ENCODE data around the gene DOCK6. TPM values are rescaled to one million over a fixed set of nuclear protein-coding genes. Genes with fewer than 3 reads are reported as not detected.

Gene DOCK6
- total RNA-seq, 1 experiment from 2014 or later, result 57.9 TPM

GRCh38 chr19:11239377-11240000 lies 22.8 kb downstream of the DOCK6 start, which contains the start of gene ANGPTL8:
Gene ANGPTL8, plus strand, starts transcription at chr19:11239619. Its CDS starts 19 bp downstream, at chr19:11239638.
- H3T11ph ChIP-seq (ENCODE audit: low read length), result no peak within 1 kb of the TSS
- Mint-ChIP-seq H3K4me3 (no peak within 1 kb of the TSS), H3K36me3 (ENCODE audit: insufficient read depth in 1 of 3, low read depth in 3 of 3) (peaks cover 9 to 45% (median 39%) of the 10 kb centered on the region in 3 experiments), H3K9me3 (no peaks in the 10 kb centered on the region), H3K27me3 (ENCODE audit: low read depth) (peaks cover 3% of the 10 kb centered on the region; the same call in 1 of the 2 replicates), H3K4me1 (peaks cover 5 to 13% of the 10 kb centered on the region in 2 experiments), H3K27ac (no peak within 1 kb of the TSS; a peak in 1 of 7 replicates)
- H4K91ac ChIP-seq (ENCODE audit: insufficient read length, low read depth, low read length), result no peak within 1 kb of the TSS
- DNase-seq, result no peak
- no peaks in the 10 kb centered on the region for H3K27me3 ChIP-seq (ENCODE audit: insufficient read depth, low read length)
- no peak within 1 kb of the TSS for H4K8ac ChIP-seq (replicated peaks; ENCODE audit: insufficient read length, low read depth, low read length)
- no peak within 1 kb of the TSS for H3K9ac ChIP-seq (ENCODE audit: extremely low read depth, insufficient read length, low read length)
- no CpG with 5 or more reads among the region's 23 CpGs for WGBS (ENCODE audit: extremely low coverage, insufficient read length, low lambda C conversion rate)
- no peak within 1 kb of the TSS for H2BK120ac ChIP-seq (ENCODE audit: low read depth, low read length, poor library complexity, severe bottlenecking)
- no peak within 1 kb of the TSS for H3K18ac ChIP-seq (ENCODE audit: insufficient read length, low read depth, low read length)
- no peak within 1 kb of the TSS for H4K5ac ChIP-seq (ENCODE audit: insufficient read length, low read depth, low read length)
- H3K23ac ChIP-seq (ENCODE audit: insufficient read length, low read depth, low read length), result no peak within 1 kb of the TSS
- H3K79me1 ChIP-seq (ENCODE audit: insufficient read depth, low read depth, low read length, poor library complexity, severe bottlenecking), result no peaks in the 10 kb centered on the region
- no peak within 1 kb of the TSS for H2BK20ac ChIP-seq (ENCODE audit: low read depth, low read length, poor library complexity, severe bottlenecking)
- peaks cover 2% of the 10 kb centered on the region for H4K20me1 ChIP-seq (ENCODE audit: control insufficient read depth, insufficient read depth, insufficient read length)
- H2BK5ac ChIP-seq (ENCODE audit: insufficient read length, low read length), result no peak within 1 kb of the TSS
- no peak for TF ChIP-seq CTCF (conservative IDR thresholded peaks at IDR 0.05)
- no peak within 1 kb of the TSS for H3K27ac ChIP-seq (ENCODE audit: insufficient read length, low read depth, low read length)
- no peaks in the 10 kb centered on the region for H3K23me2 ChIP-seq (ENCODE audit: insufficient read length, low read depth, low read length, poor library complexity, severe bottlenecking)
- H3K4me1 ChIP-seq (ENCODE audit: insufficient read depth, low read length), result no peaks in the 10 kb centered on the region
- no peak within 1 kb of the TSS for H2BK15ac ChIP-seq (ENCODE audit: low read depth, low read length)
- H2AFZ ChIP-seq (ENCODE audit: low read length), result no peak within 1 kb of the TSS
- H3K9me3 ChIP-seq (ENCODE audit: control insufficient read depth, low read depth, low read length), result no peaks in the 10 kb centered on the region
- no peak within 1 kb of the TSS for H2AK5ac ChIP-seq (ENCODE audit: insufficient read length, low read length)
- H3K56ac ChIP-seq (ENCODE audit: insufficient read length, low read depth, low read length), result no peak within 1 kb of the TSS
- no peak within 1 kb of the TSS for H2BK12ac ChIP-seq (ENCODE audit: insufficient read length, low read depth, low read length)
- no peak within 1 kb of the TSS for H3K14ac ChIP-seq (ENCODE audit: insufficient read depth, low read length)
- no peak within 1 kb of the TSS for H3K4me2 ChIP-seq (ENCODE audit: insufficient read depth, insufficient read length, low read length)
- no peaks in the 10 kb centered on the region for H3K79me2 ChIP-seq (ENCODE audit: insufficient read depth, low read length)
- no peak within 1 kb of the TSS for H3K4ac ChIP-seq (ENCODE audit: low read depth, low read length)

All from H9 (cell line).